ENCODE data around the gene CUBN. TPM values are rescaled to one million over a fixed set of nuclear protein-coding genes. Genes with fewer than 3 reads are reported as not detected.

The CUBN gene
- total and polyA plus RNA-seq, 3 experiments from 2014 or later, result 0.73 to 0.92 (median 0.83) TPM

- peaks cover 0 to 1% of the 10 kb centered on the region in 2 donors for H3K27me3 Mint-ChIP-seq
- no peaks in the 10 kb centered on the region for H3K27me3 ChIP-seq (ENCODE audit: insufficient read depth, low read length, poor library complexity, severe bottlenecking)
- H3K4me3 ChIP-seq (ENCODE audit: low read length), result no peak overlapping the region
- H3K4me1 ChIP-seq (ENCODE audit: insufficient read depth, low read length), result peaks cover 10% of the 10 kb centered on the region
- ChIA-PET POLR2A (no interaction called here), CTCF (no interaction called here)
- no peaks in the 10 kb centered on the region for H3K36me3 ChIP-seq (ENCODE audit: insufficient read depth, low read length)
- H3K4me1 Mint-ChIP-seq, result peaks cover 11 to 16% (median 14%) of the 10 kb centered on the region in 3 donors
- H3K4me3 Mint-ChIP-seq, result no peak overlapping the region
- H3K9me3 ChIP-seq (ENCODE audit: low read length), result no peaks in the 10 kb centered on the region
- no peak for DNase-seq
- H3K9me3 Mint-ChIP-seq, result no peaks in the 10 kb centered on the region
- peaks cover 9 to 22% (median 18%) of the 10 kb centered on the region in 3 donors for H3K36me3 Mint-ChIP-seq
- no peak overlapping the region for H3K27ac ChIP-seq (ENCODE audit: low read depth, low read length)
- peak overlapping the region in 1 of 8 donors; percentile 9 for H3K27ac Mint-ChIP-seq
Observed at GRCh38 chr10:17068953-17069352, 60.7 kb downstream of the CUBN start.

- peaks cover 11 to 16% (median 14%) of the 10 kb centered on the region in 3 donors for H3K4me1 Mint-ChIP-seq
- H3K4me3 ChIP-seq (ENCODE audit: low read length), result no peak overlapping the region
- H3K9me3 ChIP-seq (ENCODE audit: low read length), result no peaks in the 10 kb centered on the region
- H3K27ac Mint-ChIP-seq, result peak overlapping the region in 5 of 8 donors; percentile 1 to 21 (median 2)
- no peak overlapping the region for H3K27ac ChIP-seq (ENCODE audit: low read depth, low read length)
- H3K27me3 Mint-ChIP-seq, result peaks cover 0 to 1% of the 10 kb centered on the region in 2 donors
- H3K36me3 Mint-ChIP-seq, result peaks cover 9 to 25% (median 18%) of the 10 kb centered on the region in 3 donors
- ChIA-PET CTCF (no interaction called here), POLR2A (no interaction called here)
- no peaks in the 10 kb centered on the region for H3K9me3 Mint-ChIP-seq
- H3K4me3 Mint-ChIP-seq, result peak overlapping the region in 3 of 7 donors; percentile 17 to 32 (median 19)
- peaks cover 14% of the 10 kb centered on the region for H3K4me1 ChIP-seq (ENCODE audit: insufficient read depth, low read length)
- no peaks in the 10 kb centered on the region for H3K27me3 ChIP-seq (ENCODE audit: insufficient read depth, low read length, poor library complexity, severe bottlenecking)
- H3K36me3 ChIP-seq (ENCODE audit: insufficient read depth, low read length), result no peaks in the 10 kb centered on the region
- DNase-seq, result no peak
Observed at GRCh38 chr10:17067376-17068264, 62.0 kb downstream of the CUBN start.

DNA sequence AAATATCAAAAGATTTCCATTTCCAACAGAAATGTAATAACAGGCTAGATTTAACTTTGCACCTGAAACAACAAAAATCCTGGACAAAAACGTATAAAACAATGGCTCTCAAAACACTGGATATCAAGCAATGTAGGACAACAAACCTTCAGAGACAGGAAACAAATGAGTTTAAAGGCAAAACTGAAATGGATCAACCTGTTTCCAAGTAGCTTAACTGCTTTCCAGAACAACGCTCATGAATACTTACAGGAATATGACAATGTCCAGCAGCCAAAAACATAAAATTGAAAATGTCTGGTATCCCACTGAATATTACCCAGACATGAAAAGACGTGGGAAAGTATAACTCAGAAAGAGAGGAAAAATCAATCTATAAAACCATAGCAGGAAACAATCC is 62.8 kb downstream of the CUBN start:
- peaks cover 9 to 27% (median 18%) of the 10 kb centered on the region in 3 donors for H3K36me3 Mint-ChIP-seq
- ChIA-PET POLR2A (no interaction called here), CTCF (no interaction called here)
- H3K27me3 Mint-ChIP-seq, result peaks cover 0 to 1% of the 10 kb centered on the region in 2 donors
- no peaks in the 10 kb centered on the region for H3K27me3 ChIP-seq (ENCODE audit: insufficient read depth, low read length, poor library complexity, severe bottlenecking)
- DNase-seq, result no peak
- H3K9me3 Mint-ChIP-seq, result no peaks in the 10 kb centered on the region
- no peak overlapping the region for H3K27ac Mint-ChIP-seq
- H3K4me1 Mint-ChIP-seq, result peaks cover 11 to 16% (median 14%) of the 10 kb centered on the region in 3 donors
- peaks cover 17% of the 10 kb centered on the region for H3K4me1 ChIP-seq (ENCODE audit: insufficient read depth, low read length)
- H3K27ac ChIP-seq (ENCODE audit: low read depth, low read length), result no peak overlapping the region
- H3K4me3 Mint-ChIP-seq, result no peak overlapping the region
- no peak overlapping the region for H3K4me3 ChIP-seq (ENCODE audit: low read length)
- H3K9me3 ChIP-seq (ENCODE audit: low read length), result no peaks in the 10 kb centered on the region
- no peaks in the 10 kb centered on the region for H3K36me3 ChIP-seq (ENCODE audit: insufficient read depth, low read length)

DNA sequence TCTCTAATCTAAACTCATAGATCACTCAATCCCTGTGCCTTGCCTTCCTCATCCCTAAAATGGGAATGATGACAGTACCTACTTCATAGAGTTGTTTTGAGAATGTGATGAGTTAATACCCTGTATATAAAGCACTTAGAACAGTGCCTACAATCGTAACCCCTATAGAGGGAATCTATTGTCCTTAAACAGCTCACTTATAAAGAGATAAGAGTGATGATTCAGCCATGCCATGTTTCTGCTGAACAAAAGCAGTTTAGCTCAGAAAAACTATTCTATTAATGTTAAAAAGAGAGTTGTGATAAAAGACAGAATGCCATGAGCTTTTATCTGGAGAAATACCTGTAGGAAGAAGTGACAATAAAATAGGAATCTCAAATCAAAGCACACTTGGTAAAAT is 63.6 kb downstream of the CUBN start:
- Histone ChIP-seq H3K27me3 (ENCODE audit: insufficient read depth, low read length, poor library complexity, severe bottlenecking) (no peaks in the 10 kb centered on the region), H3K36me3 (ENCODE audit: insufficient read depth, low read length) (no peaks in the 10 kb centered on the region), H3K4me1 (ENCODE audit: insufficient read depth, low read length) (peaks cover 17% of the 10 kb centered on the region), H3K4me3 (ENCODE audit: low read length) (no peak overlapping the region), H3K9me3 (ENCODE audit: low read length) (no peaks in the 10 kb centered on the region), H3K27ac (ENCODE audit: low read depth, low read length) (no peak overlapping the region)
- ChIA-PET POLR2A (no interaction called here), CTCF (no interaction called here)
- Mint-ChIP-seq H3K4me3 (no peak overlapping the region), H3K4me1 (peaks cover 11 to 16% (median 14%) of the 10 kb centered on the region in 3 donors), H3K36me3 (peaks cover 9 to 25% (median 19%) of the 10 kb centered on the region in 3 donors), H3K9me3 (no peaks in the 10 kb centered on the region), H3K27ac (peak overlapping the region in 1 of 8 donors; percentile 42), H3K27me3 (peaks cover 0 to 1% of the 10 kb centered on the region in 2 donors)
- DNase-seq, result no peak

DNA sequence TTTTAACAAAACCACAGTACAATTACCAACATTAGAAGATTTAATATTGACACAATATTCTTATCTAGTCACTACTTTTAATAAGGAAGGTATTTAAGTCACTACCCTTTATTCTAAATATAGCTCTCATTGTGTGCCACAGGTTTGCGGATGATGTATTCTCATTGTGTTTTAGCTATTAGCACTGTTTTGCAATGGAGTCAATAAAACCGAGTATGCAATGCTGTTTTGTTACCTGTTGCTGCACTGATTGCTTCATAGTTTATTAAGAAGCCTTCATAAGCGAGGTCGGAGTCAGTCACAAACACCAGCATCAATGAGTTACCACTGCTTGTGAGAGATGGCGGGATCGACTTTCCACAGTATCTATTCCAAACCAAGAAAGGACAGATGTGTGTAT is 64.3 kb downstream of the CUBN start:
- peaks cover 11 to 16% (median 14%) of the 10 kb centered on the region in 3 donors for H3K4me1 Mint-ChIP-seq
- POLR2A ChIA-PET, result interaction anchor here (0.5 kb wide), 1 partner anchor 100 kb away, joined by 7 read pairs; no protein-coding TSS in a partner anchor
- DNase-seq, result no peak
- H3K9me3 Mint-ChIP-seq, result no peaks in the 10 kb centered on the region
- Histone ChIP-seq H3K9me3 (ENCODE audit: low read length) (no peaks in the 10 kb centered on the region), H3K27me3 (ENCODE audit: insufficient read depth, low read length, poor library complexity, severe bottlenecking) (no peaks in the 10 kb centered on the region), H3K27ac (ENCODE audit: low read depth, low read length) (no peak overlapping the region), H3K36me3 (ENCODE audit: insufficient read depth, low read length) (no peaks in the 10 kb centered on the region), H3K4me3 (ENCODE audit: low read length) (no peak overlapping the region), H3K4me1 (ENCODE audit: insufficient read depth, low read length) (peaks cover 17% of the 10 kb centered on the region)
- H3K36me3 Mint-ChIP-seq, result peaks cover 5 to 20% (median 17%) of the 10 kb centered on the region in 3 donors
- H3K27ac Mint-ChIP-seq, result no peak overlapping the region
- H3K4me3 Mint-ChIP-seq, result no peak overlapping the region
- H3K27me3 Mint-ChIP-seq, result peaks cover 0 to 1% of the 10 kb centered on the region in 2 donors
- CTCF ChIA-PET, result interaction anchor here (0.8 kb wide), 1 partner anchor 213 kb away, joined by 3 read pairs; no protein-coding TSS in a partner anchor

DNA sequence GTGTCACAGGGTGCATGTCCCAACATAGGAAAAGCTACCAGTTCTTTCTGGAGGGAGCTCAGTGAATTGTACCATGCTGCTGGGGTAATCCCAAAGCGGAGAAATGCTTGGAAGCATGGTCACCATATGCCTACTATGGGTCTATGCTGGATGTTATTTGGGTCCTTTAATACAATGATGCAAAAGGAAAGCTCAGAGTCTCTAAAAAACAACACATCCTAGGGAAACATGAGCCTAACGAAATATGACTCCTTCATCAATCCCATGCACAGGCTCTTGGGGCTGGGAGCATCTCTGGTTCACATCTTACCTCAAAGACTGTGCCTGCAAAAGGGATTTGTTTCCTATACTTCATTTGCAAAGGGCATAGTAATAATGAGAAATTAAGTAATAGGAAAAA is 65.2 kb downstream of the CUBN start:
- no peaks in the 10 kb centered on the region for H3K27me3 ChIP-seq (ENCODE audit: insufficient read depth, low read length, poor library complexity, severe bottlenecking)
- CTCF ChIA-PET, result no interaction called here

DNA sequence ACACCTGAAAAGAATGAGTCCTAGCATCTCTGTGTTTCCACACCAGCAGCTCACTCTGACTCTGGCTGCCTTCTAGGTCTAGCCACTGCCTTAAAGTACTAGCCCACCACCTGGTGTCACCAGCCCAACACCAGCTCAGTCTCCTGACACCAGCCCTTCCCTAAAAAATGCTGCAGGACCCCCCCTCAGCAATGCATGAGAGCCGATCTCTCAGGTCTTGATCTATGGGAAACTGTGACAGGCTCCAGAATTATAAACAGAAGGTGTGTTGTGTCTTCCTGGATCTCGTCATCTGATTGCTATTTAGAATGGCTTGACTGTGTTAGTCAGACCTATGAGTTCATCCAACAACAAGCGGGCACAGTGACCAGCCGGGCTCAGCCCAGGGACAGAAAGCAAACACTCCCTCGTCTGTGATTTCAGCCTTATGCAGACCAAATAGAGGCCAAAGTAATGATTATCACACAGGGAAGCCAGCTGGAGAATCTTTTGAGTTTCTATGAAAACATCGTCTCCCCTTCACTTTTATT is 66.6 kb downstream of the CUBN start:
- ChIA-PET CTCF (no interaction called here), POLR2A (no interaction called here)
- Mint-ChIP-seq H3K9me3 (no peaks in the 10 kb centered on the region), H3K27me3 (peaks cover 0 to 1% of the 10 kb centered on the region in 2 donors), H3K4me1 (peaks cover 13 to 18% (median 17%) of the 10 kb centered on the region in 3 donors), H3K27ac (peak overlapping the region in 3 of 8 donors; percentile 28 to 70 (median 63)), H3K36me3 (peaks cover 0 to 17% (median 10%) of the 10 kb centered on the region in 3 donors), H3K4me3 (no peak overlapping the region)
- H3K4me1 ChIP-seq (ENCODE audit: insufficient read depth, low read length), result peaks cover 17% of the 10 kb centered on the region
- H3K9me3 ChIP-seq (ENCODE audit: low read length), result no peaks in the 10 kb centered on the region
- H3K27ac ChIP-seq (ENCODE audit: low read depth, low read length), result no peak overlapping the region
- H3K4me3 ChIP-seq (ENCODE audit: low read length), result no peak overlapping the region
- no peak for DNase-seq
- no peaks in the 10 kb centered on the region for H3K27me3 ChIP-seq (ENCODE audit: insufficient read depth, low read length, poor library complexity, severe bottlenecking)
- no peaks in the 10 kb centered on the region for H3K36me3 ChIP-seq (ENCODE audit: insufficient read depth, low read length)

More for the DNA sequence above, 65.2 kb downstream of the CUBN start:
- no peaks in the 10 kb centered on the region for H3K9me3 ChIP-seq (ENCODE audit: low read length)
- peak overlapping the region in 1 of 8 donors; percentile 64 for H3K27ac Mint-ChIP-seq
- H3K36me3 Mint-ChIP-seq, result peaks cover 5 to 20% (median 15%) of the 10 kb centered on the region in 3 donors
- no peaks in the 10 kb centered on the region for H3K9me3 Mint-ChIP-seq
- H3K27ac ChIP-seq (ENCODE audit: low read depth, low read length), result no peak overlapping the region
- no peak overlapping the region for H3K4me3 Mint-ChIP-seq
- H3K4me1 Mint-ChIP-seq, result peaks cover 11 to 16% (median 14%) of the 10 kb centered on the region in 3 donors
- DNase-seq, result no peak
- no peaks in the 10 kb centered on the region for H3K36me3 ChIP-seq (ENCODE audit: insufficient read depth, low read length)
- H3K4me3 ChIP-seq (ENCODE audit: low read length), result no peak overlapping the region
- H3K27me3 Mint-ChIP-seq, result peaks cover 0 to 1% of the 10 kb centered on the region in 2 donors
- POLR2A ChIA-PET, result no interaction called here
- peaks cover 17% of the 10 kb centered on the region for H3K4me1 ChIP-seq (ENCODE audit: insufficient read depth, low read length)

GRCh38 chr10:17062493-17062892 is 67.1 kb downstream of the CUBN start:
- Histone ChIP-seq H3K4me3 (ENCODE audit: low read length) (no peak overlapping the region), H3K4me1 (ENCODE audit: insufficient read depth, low read length) (peaks cover 11% of the 10 kb centered on the region), H3K36me3 (ENCODE audit: insufficient read depth, low read length) (no peaks in the 10 kb centered on the region), H3K27ac (ENCODE audit: low read depth, low read length) (no peak overlapping the region), H3K9me3 (ENCODE audit: low read length) (no peaks in the 10 kb centered on the region), H3K27me3 (ENCODE audit: insufficient read depth, low read length, poor library complexity, severe bottlenecking) (no peaks in the 10 kb centered on the region)
- peaks cover 8 to 13% (median 12%) of the 10 kb centered on the region in 3 donors for H3K4me1 Mint-ChIP-seq
- ChIA-PET CTCF (no interaction called here), POLR2A (no interaction called here)
- H3K4me3 Mint-ChIP-seq, result no peak overlapping the region
- peaks cover 0 to 17% (median 8%) of the 10 kb centered on the region in 3 donors for H3K36me3 Mint-ChIP-seq
- no peak overlapping the region for H3K27ac Mint-ChIP-seq
- H3K9me3 Mint-ChIP-seq, result no peaks in the 10 kb centered on the region
- DNase-seq, result no peak
- peaks cover 0 to 1% of the 10 kb centered on the region in 2 donors for H3K27me3 Mint-ChIP-seq
